IMR-90 (cell line): ENCODE measurements around the gene IFNL3. TPM values are rescaled to one million over a fixed set of nuclear protein-coding genes. Genes with fewer than 3 reads are reported as not detected.
"Not testable (repeated sequence)": the region's sequence is repeated elsewhere in the genome, so short reads cannot be mapped to it uniquely, and the experiment has no call there.

Source experiments
- ATAC-seq: fragments of 200-7000 bp; cut with Tn5 transposase; 2 replicates; pipeline ENCODE4 v1.9.1; 2020; ENCODE audit warnings: low read depth, mild to moderate bottlenecking, moderate library complexity
- BruUV-seq: library from RNA; stranded (reverse); fragments of 400-500 nt; replicated peaks from 2 replicates; lab custom pipeline; 2021; lab: Mats Ljungman, UMichigan
- CTCF ChIA-PET: fragments of 300-600 bp; formaldehyde crosslinking; extraction: SDS; loops from one replicate; lab custom pipeline; 2021; ENCODE audit warnings: antibody characterized with exemption; lab: Yijun Ruan, JAX
- POLR2A ChIA-PET: fragments of 300-600 bp; sonication (Branson Sonifier 250); formaldehyde crosslinking; loops from one replicate; lab custom pipeline; 2022; ENCODE audit warnings: antibody characterized with exemption; ENCODE audit not compliant: unreplicated experiment; lab: Charles Lee
- DNase-seq: peaks from one replicate; pipeline ENCODE4 v3.0.0; 2013
- H2AFZ ChIP-seq: replicated peaks from 2 replicates; pipeline ENCODE3; 2013; ENCODE audit warnings: low read length, mild to moderate bottlenecking; ENCODE audit not compliant: poor library complexity
- H2AK5ac ChIP-seq: 2 replicates; pipeline ENCODE4 v1.6.1; 2013; ENCODE audit warnings: low read depth, low read length, inconsistent platforms
- H2AK9ac ChIP-seq: replicated peaks from 2 replicates; pipeline ENCODE3; 2013; ENCODE audit warnings: mild to moderate bottlenecking, low read depth, low read length, moderate library complexity; ENCODE audit not compliant: poor library complexity
- H2BK120ac ChIP-seq: 2 replicates; pipeline ENCODE4 v1.6.1; 2013; ENCODE audit warnings: low read depth, low read length, inconsistent platforms
- H2BK15ac ChIP-seq: 3 replicates; pipeline ENCODE4 v1.6.1; 2013; ENCODE audit warnings: low read depth, low read length, inconsistent platforms
- H2BK20ac ChIP-seq: 2 replicates; pipeline ENCODE4 v1.6.1; 2013; ENCODE audit warnings: low read depth, mild to moderate bottlenecking, inconsistent platforms, low read length, moderate library complexity
- H2BK5ac ChIP-seq: 2 replicates; pipeline ENCODE4 v1.6.1; 2013; ENCODE audit warnings: mild to moderate bottlenecking, low read depth, low read length, inconsistent platforms; ENCODE audit not compliant: poor library complexity, severe bottlenecking
- H3K14ac ChIP-seq: replicated peaks from 2 replicates; pipeline ENCODE4 v1.6.1; 2013; ENCODE audit warnings: low read depth, low read length, inconsistent platforms
- H3K18ac ChIP-seq: 2 replicates; pipeline ENCODE4 v1.6.1; 2013; ENCODE audit warnings: low read depth, low read length, control low read depth
- H3K23ac ChIP-seq: 2 replicates; pipeline ENCODE4 v1.6.1; 2013; ENCODE audit warnings: low read depth, low read length, inconsistent platforms
- H3K27ac ChIP-seq: 2 replicates; pipeline ENCODE4 v1.5.1; 2013; ENCODE audit warnings: mild to moderate bottlenecking, control low read depth, low read length; ENCODE audit not compliant: insufficient read depth
- H3K27me3 ChIP-seq: 2 replicates; pipeline ENCODE4 v1.6.1; 2013; ENCODE audit warnings: low read length; ENCODE audit not compliant: control insufficient read depth, insufficient read depth
- H3K36me3 ChIP-seq: 2 replicates; pipeline ENCODE4 v1.6.1; 2013; ENCODE audit warnings: low read length, mixed read lengths; ENCODE audit not compliant: control insufficient read depth, insufficient read depth
- H3K4ac ChIP-seq: 2 replicates; pipeline ENCODE4 v1.6.1; 2013; ENCODE audit warnings: low read depth, low read length, inconsistent platforms
- H3K4me1 ChIP-seq: 2 replicates; pipeline ENCODE4 v1.6.1; 2013; ENCODE audit warnings: low read length, mixed read lengths; ENCODE audit not compliant: control insufficient read depth, insufficient read depth
- H3K4me2 ChIP-seq: 2 replicates; pipeline ENCODE4 v1.6.1; 2013; ENCODE audit warnings: low read depth, mild to moderate bottlenecking, control low read depth, low read length, moderate library complexity
- H3K4me3 ChIP-seq: 2 replicates; pipeline ENCODE4 v1.5.1; 2013; ENCODE audit warnings: low read depth, mild to moderate bottlenecking, control low read depth, low read length, moderate library complexity; ENCODE audit not compliant: insufficient read depth
- H3K56ac ChIP-seq: 2 replicates; pipeline ENCODE4 v1.6.1; 2013; ENCODE audit warnings: low read length, inconsistent platforms; ENCODE audit not compliant: insufficient read depth; ENCODE audit errors: extremely low read depth
- H3K79me1 ChIP-seq, 2 experiments: 2 replicates each; pipeline ENCODE4 v1.6.1; 2013; ENCODE audit warnings: low read length in 2 of 2, inconsistent platforms in 1 of 2, low read depth in 1 of 2
- H3K9ac ChIP-seq: 2 replicates; pipeline ENCODE4 v1.6.1; 2013; ENCODE audit warnings: low read depth, low read length, control low read depth
- H3K9me1 ChIP-seq: 2 replicates; pipeline ENCODE4 v1.6.1; 2013; ENCODE audit warnings: low read length, inconsistent platforms; ENCODE audit not compliant: insufficient read depth
- H3K9me3 ChIP-seq: 2 replicates; pipeline ENCODE4 v1.6.1; 2013; ENCODE audit warnings: low read length; ENCODE audit not compliant: control insufficient read depth, insufficient read depth
- H4K20me1 ChIP-seq: 2 replicates; pipeline ENCODE4 v1.6.1; 2013; ENCODE audit warnings: low read length, inconsistent platforms; ENCODE audit not compliant: insufficient read depth
- H4K5ac ChIP-seq: 2 replicates; pipeline ENCODE4 v1.6.1; 2013; ENCODE audit warnings: mild to moderate bottlenecking, low read depth, low read length, control low read depth
- H4K8ac ChIP-seq, 2 experiments: 2 replicates each; pipeline ENCODE4 v1.6.1; 2013; ENCODE audit warnings: low read depth in 2 of 2, low read length in 2 of 2, control low read depth in 1 of 2, inconsistent platforms in 1 of 2
- H4K91ac ChIP-seq: 2 replicates; pipeline ENCODE4 v1.6.1; 2013; ENCODE audit warnings: low read depth, low read length, inconsistent platforms; ENCODE audit not compliant: insufficient read depth
- WGBS, 2 experiments: methylation state at CpG; one replicate each; pipeline versions ENCODE4 v1.1.5 to v1.1.7; 2013; ENCODE audit warnings: missing lambda C conversion rate in 2 of 2; ENCODE audit not compliant: insufficient read length in 1 of 2; ENCODE audit errors: extremely low coverage in 2 of 2; 5-methylcytosine and 5-hydroxymethylcytosine counted together
- dilution Hi-C: fragments of 300-500 bp; cut with HindIII; formaldehyde crosslinking; loops from one replicate; pipeline ENCODE4 v1.14.3; 2018; ENCODE audit warnings: low sequenced_read_pairs; ENCODE audit not compliant: unreplicated experiment
- in situ Hi-C: fragments of 300-500 bp; cut with MboI; formaldehyde crosslinking; loops from 3 replicates; pipeline ENCODE4 v1.14.3; 2019; ENCODE audit warnings: low sequenced_read_pairs, inconsistent platforms, mixed read lengths
- intact Hi-C: fragments of 100-400 bp; cut with micrococcal nuclease; formaldehyde crosslinking; loops from 2 replicates; pipeline ENCODE4 v1.10.0; 2022
- polyA plus RNA-seq, 3 experiments: library from polyadenylated mRNA; depleted of rRNA; stranded (reverse); fragments of >200 nt; gene quantifications; 2 replicates each; pipeline ENCODE4 v1.2.3, GENCODE V29; 2012; ENCODE audit warnings: low replicate concordance in 1 of 3
- total RNA-seq: library from RNA; depleted of rRNA; stranded (reverse); fragments of >200 nt; gene quantifications from 2 replicates; pipeline ENCODE4 v1.2.3, GENCODE V29; 2012

IFNL3 gene
- total and polyA plus RNA-seq, 2 of the 4 experiments (the other 2 are of a cell fraction): not detected

GRCh38 chr19:39245166-39245565 lies 360 bp upstream of the IFNL3 start:
- dilution Hi-C loops, H3K9ac ChIP-seq, ATAC-seq, H3K36me3 ChIP-seq, H3K4me1 ChIP-seq, H2AFZ ChIP-seq, H3K27ac ChIP-seq, H2BK15ac ChIP-seq, H4K5ac ChIP-seq, H2AK5ac ChIP-seq, POLR2A ChIA-PET, H3K18ac ChIP-seq, H3K14ac ChIP-seq, H3K56ac ChIP-seq, H3K4me2 ChIP-seq, H4K8ac ChIP-seq, H3K4me3 ChIP-seq, H3K23ac ChIP-seq, H2BK120ac ChIP-seq, BruUV-seq, H3K9me3 ChIP-seq, H4K20me1 ChIP-seq, H3K4ac ChIP-seq, H3K79me1 ChIP-seq, H2BK5ac ChIP-seq, in situ Hi-C loops, DNase-seq, H3K9me1 ChIP-seq, H2AK9ac ChIP-seq, H4K91ac ChIP-seq, H2BK20ac ChIP-seq, intact Hi-C loops: not testable (repeated sequence)
- H3K27me3 ChIP-seq: peaks cover 34% of the 10 kb centered on the region
- CTCF ChIA-PET: interaction anchor here (0.5 kb wide), 1 partner anchor 283 kb away, joined by 5 read pairs; no protein-coding TSS in a partner anchor
- WGBS, 2 experiments: no CpG with 5 or more reads among the region's 1 CpG

GRCh38 chr19:39243741-39244140 lies 1.1 kb downstream of the IFNL3 start:
- H4K91ac ChIP-seq, H3K9me1 ChIP-seq, ATAC-seq, H2BK5ac ChIP-seq, H2BK15ac ChIP-seq, H3K9me3 ChIP-seq, H2AK5ac ChIP-seq, POLR2A ChIA-PET, DNase-seq, H4K8ac ChIP-seq, CTCF ChIA-PET, H2AK9ac ChIP-seq, H3K4ac ChIP-seq, H3K14ac ChIP-seq, H3K4me2 ChIP-seq, intact Hi-C loops, H3K56ac ChIP-seq, H3K79me1 ChIP-seq, H4K5ac ChIP-seq, H3K4me3 ChIP-seq, H3K27ac ChIP-seq, in situ Hi-C loops, dilution Hi-C loops, H2BK120ac ChIP-seq, H3K4me1 ChIP-seq, H4K20me1 ChIP-seq, H3K36me3 ChIP-seq, H2AFZ ChIP-seq, H3K23ac ChIP-seq, H2BK20ac ChIP-seq, H3K9ac ChIP-seq, H3K18ac ChIP-seq, BruUV-seq: not testable (repeated sequence)
- peaks cover 33% of the 10 kb centered on the region for H3K27me3 ChIP-seq
- WGBS, 2 experiments: 100% methylated on average over 1 of the region's 13 CpGs; no CpG with 5 or more reads in 1 of the 2 experiments
